Right atrium auricular region (tissue), 2 donors: ENCODE data around the gene DPEP2NB. TPM values are rescaled to one million over a fixed set of nuclear protein-coding genes. Genes with fewer than 3 reads are reported as not detected.
"Not testable (repeated sequence)": the region's sequence is repeated elsewhere in the genome, so short reads cannot be mapped to it uniquely, and the experiment has no call there.

Experiments used
- DNase-seq: peaks from one replicate; pipeline ENCODE4 v3.0.0-alpha.2; 2019; ENCODE audit warnings: low spot score
- H3K27ac ChIP-seq, 2 donors: fragments of 200-600 bp; sonication (generic); 1 replicate in 1 of 2; 2 replicates in 1 of 2; pipeline ENCODE4 v1.5.1; 2016 to 2019
- H3K27me3 ChIP-seq, 2 donors: fragments of 200-600 bp; sonication (generic); one replicate each; pipeline versions ENCODE4 v1.5.1 to v1.6.0; 2017 to 2019
- H3K36me3 ChIP-seq: fragments of 200-600 bp; sonication (generic); one replicate; pipeline ENCODE4 v1.5.1; 2016
- H3K4me1 ChIP-seq, 2 donors: fragments of 200-600 bp; sonication (generic); one replicate each; pipeline versions ENCODE4 v1.5.1 to v1.6.0; 2017 to 2019
- H3K4me3 ChIP-seq, 2 donors: fragments of 200-600 bp; sonication (generic); 1 replicate in 1 of 2; 2 replicates in 1 of 2; pipeline ENCODE4 v1.5.1; 2017 to 2019; ENCODE audit warnings: mild to moderate bottlenecking in 1 of 2, moderate library complexity in 1 of 2
- H3K9me3 ChIP-seq, 2 donors: fragments of 200-600 bp; sonication (generic); one replicate each; pipeline ENCODE4 v1.5.1; 2019
- total RNA-seq, 2 donors: library from RNA; depleted of rRNA; stranded (reverse); fragments of >200 nt; gene quantifications; one replicate each; pipeline ENCODE4 v1.1.0, GENCODE V29; 2016
- TF ChIP-seq, protein P1 (sequence below), 2 donors: fragments of 200-600 bp; sonication (generic); IDR thresholded peaks; one replicate each; pipeline ENCODE4 v1.5.1; 2019; ENCODE audit warnings: antibody characterized with exemption in 2 of 2

DPEP2NB gene
- total RNA-seq, 2 donors from 2014 or later, result not detected

DNA sequence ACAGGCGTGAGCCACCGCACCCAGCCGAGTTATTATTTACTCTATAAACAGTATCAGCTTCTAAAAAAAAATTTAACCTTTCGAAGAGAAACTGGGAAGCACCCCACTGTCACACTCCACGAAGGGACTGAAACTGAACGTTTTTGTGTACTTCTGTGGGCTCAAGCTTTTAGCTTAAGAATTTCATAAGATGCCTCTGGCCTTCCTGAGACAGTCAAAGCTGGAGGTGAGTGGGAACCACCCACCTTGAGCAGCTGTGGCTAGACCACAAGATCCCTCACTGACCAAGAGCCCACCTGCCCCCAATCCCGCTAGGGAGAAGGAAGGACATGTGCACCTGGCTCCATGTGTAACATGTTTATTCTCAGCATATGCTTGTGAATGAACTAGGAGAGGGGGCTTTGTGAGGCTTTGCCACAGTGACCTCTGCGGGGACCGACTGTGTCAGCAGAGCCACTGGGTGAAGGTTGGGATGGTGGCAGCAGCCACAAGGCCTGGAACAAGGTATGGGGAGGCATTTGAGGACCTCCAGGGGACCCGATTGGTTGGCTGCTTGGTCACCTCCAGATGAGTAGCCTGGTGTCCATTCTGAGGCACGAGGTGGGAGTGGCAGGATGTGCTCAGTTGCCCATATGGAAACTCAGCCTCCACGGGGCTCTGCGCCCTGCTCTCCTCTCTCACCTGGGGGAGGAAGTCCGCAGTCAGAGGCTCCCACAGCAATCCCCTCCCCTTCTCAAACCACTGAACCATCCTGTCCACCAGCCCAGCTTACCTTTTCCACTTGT lies 40.2 kb downstream of the DPEP2NB start:
- no peaks in the 10 kb centered on the region for H3K9me3 ChIP-seq
- H3K36me3 ChIP-seq, result no peaks in the 10 kb centered on the region
- TF ChIP-seq, protein P1, sequence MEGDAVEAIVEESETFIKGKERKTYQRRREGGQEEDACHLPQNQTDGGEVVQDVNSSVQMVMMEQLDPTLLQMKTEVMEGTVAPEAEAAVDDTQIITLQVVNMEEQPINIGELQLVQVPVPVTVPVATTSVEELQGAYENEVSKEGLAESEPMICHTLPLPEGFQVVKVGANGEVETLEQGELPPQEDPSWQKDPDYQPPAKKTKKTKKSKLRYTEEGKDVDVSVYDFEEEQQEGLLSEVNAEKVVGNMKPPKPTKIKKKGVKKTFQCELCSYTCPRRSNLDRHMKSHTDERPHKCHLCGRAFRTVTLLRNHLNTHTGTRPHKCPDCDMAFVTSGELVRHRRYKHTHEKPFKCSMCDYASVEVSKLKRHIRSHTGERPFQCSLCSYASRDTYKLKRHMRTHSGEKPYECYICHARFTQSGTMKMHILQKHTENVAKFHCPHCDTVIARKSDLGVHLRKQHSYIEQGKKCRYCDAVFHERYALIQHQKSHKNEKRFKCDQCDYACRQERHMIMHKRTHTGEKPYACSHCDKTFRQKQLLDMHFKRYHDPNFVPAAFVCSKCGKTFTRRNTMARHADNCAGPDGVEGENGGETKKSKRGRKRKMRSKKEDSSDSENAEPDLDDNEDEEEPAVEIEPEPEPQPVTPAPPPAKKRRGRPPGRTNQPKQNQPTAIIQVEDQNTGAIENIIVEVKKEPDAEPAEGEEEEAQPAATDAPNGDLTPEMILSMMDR (IDR thresholded peaks at IDR 0.05), result no peak
- DNase-seq, result no peak
- H3K27ac ChIP-seq, result no peak overlapping the region
- H3K27me3 ChIP-seq, result no peaks in the 10 kb centered on the region
- no peak overlapping the region for H3K4me3 ChIP-seq
- H3K4me1 ChIP-seq, result no peaks in the 10 kb centered on the region

DNA sequence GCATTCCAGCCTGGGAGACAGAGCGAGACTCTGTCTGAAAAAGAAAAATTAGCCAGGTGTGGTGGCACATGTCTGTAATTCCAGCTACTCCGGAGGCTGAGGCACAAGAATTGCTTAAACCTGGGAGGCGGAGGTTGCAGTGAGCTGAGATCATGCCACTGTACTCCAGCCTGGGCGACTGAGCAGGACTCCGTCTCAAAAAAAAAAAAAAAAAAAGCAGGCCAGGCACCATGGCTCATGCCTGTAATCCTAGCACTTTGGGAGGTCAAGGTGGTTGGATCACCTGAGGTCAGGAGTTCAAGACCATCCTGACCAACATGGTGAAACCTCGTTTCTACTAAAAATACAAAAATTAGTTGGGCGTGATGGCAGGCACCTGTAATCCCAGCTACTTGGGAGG lies 43.4 kb downstream of the DPEP2NB start:
- not testable (repeated sequence) for H3K36me3 ChIP-seq, H3K27ac ChIP-seq, H3K4me3 ChIP-seq, DNase-seq, H3K27me3 ChIP-seq, H3K9me3 ChIP-seq
- H3K4me1 ChIP-seq, result peaks cover 0 to 12% of the 10 kb centered on the region in 2 donors

DNA sequence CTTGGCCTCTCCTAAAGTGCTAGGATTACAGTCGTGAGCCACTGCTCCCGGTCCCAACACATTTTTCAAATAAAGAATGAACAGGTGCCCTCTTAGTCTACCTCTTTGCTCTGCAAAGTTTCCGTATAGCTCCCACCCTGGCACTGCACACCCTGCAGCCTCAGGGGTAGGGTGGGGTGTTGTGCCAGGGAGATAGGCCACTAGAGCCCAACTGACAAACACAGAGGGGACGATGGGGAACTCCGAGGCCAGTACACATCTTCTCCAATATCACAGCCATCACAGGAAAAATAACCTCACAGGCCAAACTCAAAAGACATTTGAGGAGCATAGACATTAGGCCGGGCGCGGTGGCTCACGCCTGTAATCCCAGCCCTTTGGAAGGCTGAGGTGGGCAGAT lies 44.6 kb downstream of the DPEP2NB start:
- H3K9me3 ChIP-seq, result no peaks in the 10 kb centered on the region
- TF ChIP-seq, protein P1 (IDR thresholded peaks at IDR 0.05), result no peak
- H3K27me3 ChIP-seq, result no peaks in the 10 kb centered on the region
- H3K36me3 ChIP-seq, result no peaks in the 10 kb centered on the region
- H3K4me3 ChIP-seq, result no peak overlapping the region
- no peak for DNase-seq
- peaks cover 0 to 24% of the 10 kb centered on the region in 2 donors for H3K4me1 ChIP-seq
- H3K27ac ChIP-seq, result no peak overlapping the region

DNA sequence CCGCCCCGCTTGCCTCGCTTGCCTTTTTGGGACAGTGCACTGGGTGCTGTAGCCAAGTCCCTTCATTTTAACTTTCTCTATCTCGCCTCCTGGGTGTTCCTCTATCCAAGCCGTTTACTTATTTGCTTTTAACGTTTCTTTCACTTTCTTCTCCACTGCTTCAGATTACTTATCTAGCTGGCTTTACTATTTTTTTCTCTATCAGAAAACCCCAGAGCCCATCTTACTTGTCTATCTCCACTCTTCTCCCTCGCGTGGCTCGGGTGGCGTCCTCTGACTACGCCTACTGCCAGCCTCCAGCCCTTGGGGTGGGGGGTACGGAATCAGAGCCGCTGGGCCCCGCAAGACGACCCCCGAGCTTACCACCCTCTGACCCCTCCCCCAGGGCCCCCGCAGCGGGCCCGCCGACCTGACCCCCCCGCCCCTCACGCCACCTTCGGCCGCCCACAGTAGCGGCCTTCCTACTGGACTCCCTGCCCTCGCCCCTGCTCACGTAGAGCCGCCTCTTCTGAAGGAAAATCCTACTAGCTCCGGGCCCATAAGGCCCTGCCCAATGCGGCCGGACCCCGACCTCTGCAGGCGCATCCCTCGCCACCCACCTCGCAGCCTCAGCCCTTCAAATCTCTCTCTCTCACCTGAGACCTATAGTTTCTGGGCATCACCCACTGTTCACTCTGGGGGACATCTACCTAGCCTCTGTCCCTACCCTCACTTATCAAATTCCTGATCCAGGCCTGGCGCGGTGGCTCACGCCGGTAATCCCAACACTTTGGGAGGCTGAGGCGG lies 46.3 kb downstream of the DPEP2NB start:
- peak overlapping the region; percentile 96 to 99 for H3K27ac ChIP-seq
- H3K4me1 ChIP-seq, result peaks cover 0 to 40% of the 10 kb centered on the region in 2 donors
- peak overlapping the region; percentile 88 to 99 for H3K4me3 ChIP-seq
- no peak for DNase-seq
- TF ChIP-seq, protein P1 (IDR thresholded peaks at IDR 0.05), result no peak
- no peaks in the 10 kb centered on the region for H3K27me3 ChIP-seq
- peaks cover 8% of the 10 kb centered on the region for H3K36me3 ChIP-seq
- no peaks in the 10 kb centered on the region for H3K9me3 ChIP-seq

DNA sequence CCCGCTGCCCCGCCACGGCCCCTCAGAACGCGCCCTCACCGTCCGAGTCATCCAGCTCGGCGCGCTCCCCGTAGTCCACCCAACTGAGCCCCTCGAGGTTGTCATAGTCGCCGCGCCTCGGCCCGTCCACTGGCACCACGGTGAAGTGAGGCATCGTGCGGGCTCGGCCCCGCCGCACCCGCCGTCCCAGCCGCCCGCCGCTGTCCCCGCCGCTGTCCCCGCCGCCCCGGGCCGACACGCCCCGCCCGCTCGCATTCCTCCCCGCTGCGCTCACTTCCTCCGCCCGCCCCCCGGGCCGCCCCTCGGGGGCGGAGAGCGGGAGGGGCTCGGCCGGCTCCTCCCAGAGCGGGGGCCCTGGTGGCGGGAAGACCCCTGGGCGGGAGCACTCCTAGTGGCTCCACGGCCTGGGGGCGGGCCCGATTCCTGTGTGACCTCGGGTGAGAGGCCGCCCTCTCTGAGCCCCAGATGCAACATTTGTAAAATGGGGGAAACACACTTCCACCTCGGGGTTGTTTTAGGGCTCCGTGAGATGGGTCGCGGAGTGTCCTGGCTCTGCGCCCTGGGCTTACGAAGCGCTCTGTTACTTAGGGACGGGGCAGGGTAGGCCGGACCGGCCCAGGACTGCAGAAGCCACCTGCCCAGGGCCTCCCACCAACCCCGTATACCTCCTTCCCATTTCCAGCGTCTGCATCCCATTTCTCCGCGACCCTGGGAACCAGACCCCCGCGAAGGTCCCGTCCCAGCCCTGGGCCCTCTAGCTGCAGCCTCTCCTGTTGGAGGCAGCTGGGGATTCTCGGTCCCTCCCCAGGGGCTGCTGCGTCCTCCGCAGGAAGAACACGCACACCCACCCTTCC lies 47.1 kb downstream of the DPEP2NB start, which contains the start of gene SLC12A4:
Gene SLC12A4 (minus strand): TSS at position 238 of the 854 bp plus-strand sequence. CDS start 84 bp downstream, at position 154.
- H3K27me3 ChIP-seq, result no peaks in the 10 kb centered on the region
- TF ChIP-seq, protein P1 (IDR thresholded peaks at IDR 0.05), result peak in 1 of 2 donors; percentile 22
- H3K4me3 ChIP-seq, result peak within 1 kb of the TSS; percentile 88 to 99
- H3K27ac ChIP-seq, result peak within 1 kb of the TSS; percentile 96 to 99
- peaks cover 0 to 49% of the 10 kb centered on the region in 2 donors for H3K4me1 ChIP-seq
- H3K9me3 ChIP-seq, result no peaks in the 10 kb centered on the region
- peak; percentile 85 for DNase-seq
- H3K36me3 ChIP-seq, result peaks cover 9% of the 10 kb centered on the region
